Osteocyte (in vitro differentiated cells): Measurements from ENCODE around the gene FZD7. TPM values are rescaled to one million over a fixed set of nuclear protein-coding genes. Genes with fewer than 3 reads are reported as not detected.

Experiments
- DNase-seq: peaks from one replicate; pipeline ENCODE4 v3.0.0; 2021; ENCODE audit warnings: mixed read lengths; ENCODE audit not compliant: unreplicated experiment; ENCODE audit errors: extremely low spot score
- H3K27ac Mint-ChIP-seq: one replicate; pipeline ENCODE4 v1.8.0; 2021; ENCODE audit warnings: mild to moderate bottlenecking, mixed read lengths; ENCODE audit not compliant: unreplicated experiment
- H3K27me3 Mint-ChIP-seq: one replicate; pipeline ENCODE4 v1.8.0; 2021; ENCODE audit warnings: mixed read lengths; ENCODE audit not compliant: unreplicated experiment
- H3K36me3 Mint-ChIP-seq: one replicate; pipeline ENCODE4 v1.8.0; 2021; ENCODE audit warnings: mixed read lengths; ENCODE audit not compliant: unreplicated experiment
- H3K4me1 Mint-ChIP-seq: one replicate; pipeline ENCODE4 v1.8.0; 2021; ENCODE audit warnings: mixed read lengths; ENCODE audit not compliant: unreplicated experiment
- H3K4me3 Mint-ChIP-seq: one replicate; pipeline ENCODE4 v1.8.0; 2021; ENCODE audit warnings: mild to moderate bottlenecking, moderate library complexity, mixed read lengths; ENCODE audit not compliant: unreplicated experiment
- H3K9me3 Mint-ChIP-seq: one replicate; pipeline ENCODE4 v1.8.0; 2021; ENCODE audit warnings: mixed read lengths; ENCODE audit not compliant: unreplicated experiment
- total RNA-seq: library from RNA; stranded (reverse); gene quantifications from 2 replicates; pipeline ENCODE4 v1.2.1, GENCODE V29; 2021
- TF ChIP-seq, protein P1 (sequence below): fragments of 200-600 bp; sonication (generic); IDR thresholded peaks from 2 replicates; pipeline ENCODE4 v1.5.0; 2021; ENCODE audit warnings: antibody characterized with exemption, mild to moderate bottlenecking, moderate library complexity

The FZD7 gene
- total RNA-seq, 1 donor from 2014 or later, result 37.0 TPM

DNA sequence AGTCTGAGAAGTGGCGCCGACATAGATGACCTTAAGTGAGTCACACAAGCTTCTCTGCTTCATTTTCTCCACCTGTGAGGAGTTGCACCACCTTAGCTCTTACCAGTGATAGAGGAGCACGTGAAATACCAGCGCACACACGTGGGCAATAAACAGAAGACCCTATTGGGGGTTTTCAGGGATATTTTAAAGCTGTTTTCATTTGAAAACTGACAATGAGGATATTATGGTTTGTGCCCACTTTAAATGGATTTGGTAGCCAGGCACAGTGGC lies 47.3 kb upstream of the FZD7 start:
- TF ChIP-seq, protein P1, sequence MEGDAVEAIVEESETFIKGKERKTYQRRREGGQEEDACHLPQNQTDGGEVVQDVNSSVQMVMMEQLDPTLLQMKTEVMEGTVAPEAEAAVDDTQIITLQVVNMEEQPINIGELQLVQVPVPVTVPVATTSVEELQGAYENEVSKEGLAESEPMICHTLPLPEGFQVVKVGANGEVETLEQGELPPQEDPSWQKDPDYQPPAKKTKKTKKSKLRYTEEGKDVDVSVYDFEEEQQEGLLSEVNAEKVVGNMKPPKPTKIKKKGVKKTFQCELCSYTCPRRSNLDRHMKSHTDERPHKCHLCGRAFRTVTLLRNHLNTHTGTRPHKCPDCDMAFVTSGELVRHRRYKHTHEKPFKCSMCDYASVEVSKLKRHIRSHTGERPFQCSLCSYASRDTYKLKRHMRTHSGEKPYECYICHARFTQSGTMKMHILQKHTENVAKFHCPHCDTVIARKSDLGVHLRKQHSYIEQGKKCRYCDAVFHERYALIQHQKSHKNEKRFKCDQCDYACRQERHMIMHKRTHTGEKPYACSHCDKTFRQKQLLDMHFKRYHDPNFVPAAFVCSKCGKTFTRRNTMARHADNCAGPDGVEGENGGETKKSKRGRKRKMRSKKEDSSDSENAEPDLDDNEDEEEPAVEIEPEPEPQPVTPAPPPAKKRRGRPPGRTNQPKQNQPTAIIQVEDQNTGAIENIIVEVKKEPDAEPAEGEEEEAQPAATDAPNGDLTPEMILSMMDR, result no peak
- no peaks in the 10 kb centered on the region for H3K27me3 Mint-ChIP-seq
- no peak overlapping the region for H3K27ac Mint-ChIP-seq
- no peak overlapping the region for H3K4me3 Mint-ChIP-seq
- no peak for DNase-seq
- peaks cover 12% of the 10 kb centered on the region for H3K4me1 Mint-ChIP-seq
- no peaks in the 10 kb centered on the region for H3K36me3 Mint-ChIP-seq
- no peaks in the 10 kb centered on the region for H3K9me3 Mint-ChIP-seq

DNA sequence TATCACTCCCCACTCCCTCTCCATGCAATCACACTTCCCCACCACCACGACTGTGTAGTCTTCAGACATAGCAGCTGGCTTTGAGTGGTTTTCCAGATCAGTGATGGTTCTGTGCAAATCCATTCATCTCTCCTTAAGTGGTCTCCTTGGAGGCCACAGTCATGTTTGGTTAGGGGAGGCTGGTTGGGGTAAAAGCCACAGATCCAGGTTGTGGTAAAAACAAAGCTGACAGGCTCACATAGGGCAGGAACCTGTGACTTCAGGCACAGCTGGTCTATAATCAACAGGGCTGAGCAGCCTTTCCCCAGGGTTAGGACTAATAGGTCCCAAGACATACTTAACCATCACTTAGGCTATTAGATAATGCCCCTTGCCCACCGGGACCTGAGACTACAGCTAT lies 46.2 kb upstream of the FZD7 start:
- Mint-ChIP-seq H3K9me3 (no peaks in the 10 kb centered on the region), H3K4me3 (no peak overlapping the region), H3K27ac (no peak overlapping the region), H3K27me3 (no peaks in the 10 kb centered on the region), H3K36me3 (no peaks in the 10 kb centered on the region), H3K4me1 (peaks cover 12% of the 10 kb centered on the region)
- no peak for DNase-seq
- TF ChIP-seq, protein P1, result no peak

DNA sequence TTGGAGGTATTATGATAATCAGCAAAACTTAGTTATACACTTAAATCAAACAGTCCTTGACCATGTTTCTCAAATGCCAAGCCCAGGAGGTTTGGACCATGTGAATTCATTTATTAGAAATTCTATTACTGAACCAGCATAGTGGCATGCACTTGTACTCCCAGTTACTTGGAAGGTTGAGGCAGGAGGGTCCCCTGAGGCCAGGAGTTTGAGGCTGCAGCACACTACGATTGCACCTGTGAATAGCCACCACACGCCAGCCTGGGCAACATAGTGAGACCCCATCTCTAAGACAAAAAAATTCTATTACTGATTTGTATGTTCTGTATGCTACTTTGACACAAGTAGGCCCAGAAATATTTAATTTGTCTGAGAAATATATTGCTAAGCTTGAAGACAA lies 43.6 kb upstream of the FZD7 start:
- TF ChIP-seq, protein P1, result no peak
- no peaks in the 10 kb centered on the region for H3K36me3 Mint-ChIP-seq
- H3K4me1 Mint-ChIP-seq, result peaks cover 7% of the 10 kb centered on the region
- DNase-seq, result no peak
- no peaks in the 10 kb centered on the region for H3K9me3 Mint-ChIP-seq
- no peak overlapping the region for H3K27ac Mint-ChIP-seq
- no peaks in the 10 kb centered on the region for H3K27me3 Mint-ChIP-seq
- no peak overlapping the region for H3K4me3 Mint-ChIP-seq

DNA sequence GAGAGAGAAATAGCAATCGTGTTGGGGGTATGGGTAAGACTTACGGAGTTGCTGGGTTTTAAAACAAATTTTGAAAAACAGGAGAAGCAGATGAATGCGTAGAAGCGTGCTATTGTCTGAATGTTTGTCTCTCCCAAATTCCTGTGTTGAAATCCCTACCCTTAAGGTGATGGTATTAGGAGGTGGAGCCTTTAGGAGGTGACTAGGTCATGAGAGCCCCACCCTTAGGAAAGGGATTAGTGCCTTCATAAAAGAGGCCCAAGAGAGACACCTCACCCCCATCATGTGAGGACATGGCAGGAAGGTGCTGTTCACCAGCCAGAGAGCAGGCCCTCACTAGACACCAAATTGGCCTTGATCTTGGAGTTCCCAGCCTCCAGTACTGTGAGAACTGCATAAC lies 40.7 kb upstream of the FZD7 start:
- TF ChIP-seq, protein P1, result no peak
- Mint-ChIP-seq H3K36me3 (no peaks in the 10 kb centered on the region), H3K4me3 (no peak overlapping the region), H3K27me3 (no peaks in the 10 kb centered on the region), H3K27ac (no peak overlapping the region), H3K4me1 (no peaks in the 10 kb centered on the region), H3K9me3 (no peaks in the 10 kb centered on the region)
- DNase-seq, result no peak

DNA sequence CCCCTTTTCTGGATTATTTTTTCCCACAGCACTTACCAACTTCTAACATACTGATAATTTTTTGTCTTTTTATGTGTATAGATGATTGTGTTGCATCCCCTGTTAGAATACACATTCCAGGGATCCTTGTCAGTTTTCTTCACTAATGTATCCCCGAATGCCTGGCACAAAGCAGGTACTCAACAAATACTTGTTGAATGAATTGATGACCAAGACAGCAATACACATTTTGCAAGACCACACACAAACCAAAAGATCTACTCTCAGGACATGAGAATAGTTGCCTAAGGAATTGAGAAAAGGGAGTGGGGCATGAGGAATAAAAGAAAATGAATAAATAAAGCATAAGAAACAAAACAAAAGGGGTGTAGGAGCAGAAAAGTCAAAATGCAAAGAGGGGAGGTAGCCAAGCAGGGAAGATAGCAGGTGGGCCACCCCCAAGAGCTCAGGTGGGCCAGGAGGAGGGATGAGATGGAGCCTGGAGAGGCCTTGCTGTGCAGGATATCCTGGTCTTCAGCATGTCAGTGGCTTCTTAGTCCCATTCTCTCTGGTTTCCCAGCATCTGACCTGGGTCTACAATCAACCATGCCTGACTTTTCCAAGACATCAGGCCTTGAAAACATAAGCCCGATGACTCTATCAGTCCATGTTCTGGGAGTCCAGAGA lies 38.5 kb upstream of the FZD7 start:
- Mint-ChIP-seq H3K9me3 (no peaks in the 10 kb centered on the region), H3K4me1 (no peaks in the 10 kb centered on the region), H3K36me3 (no peaks in the 10 kb centered on the region), H3K27me3 (no peaks in the 10 kb centered on the region), H3K4me3 (no peak overlapping the region), H3K27ac (no peak overlapping the region)
- TF ChIP-seq, protein P1, result no peak
- no peak for DNase-seq
